Stimulated activated CD4-positive, alpha-beta T cell treated with anti-CD3 and anti-CD28 coated beads, Interleukin-12 subunit alpha, Interleukin-12 subunit beta, amount 100 ng/mL, for 4 hours (primary cell): ENCODE measurements around the gene PRKCA.
"Not testable (repeated sequence)": the region's sequence is repeated elsewhere in the genome, so short reads cannot be mapped to it uniquely, and the experiment has no call there.

Experiments
- DNase-seq: peaks from one replicate; pipeline ENCODE4 v3.0.0-alpha.2; 2020

Gene PRKCA

DNA sequence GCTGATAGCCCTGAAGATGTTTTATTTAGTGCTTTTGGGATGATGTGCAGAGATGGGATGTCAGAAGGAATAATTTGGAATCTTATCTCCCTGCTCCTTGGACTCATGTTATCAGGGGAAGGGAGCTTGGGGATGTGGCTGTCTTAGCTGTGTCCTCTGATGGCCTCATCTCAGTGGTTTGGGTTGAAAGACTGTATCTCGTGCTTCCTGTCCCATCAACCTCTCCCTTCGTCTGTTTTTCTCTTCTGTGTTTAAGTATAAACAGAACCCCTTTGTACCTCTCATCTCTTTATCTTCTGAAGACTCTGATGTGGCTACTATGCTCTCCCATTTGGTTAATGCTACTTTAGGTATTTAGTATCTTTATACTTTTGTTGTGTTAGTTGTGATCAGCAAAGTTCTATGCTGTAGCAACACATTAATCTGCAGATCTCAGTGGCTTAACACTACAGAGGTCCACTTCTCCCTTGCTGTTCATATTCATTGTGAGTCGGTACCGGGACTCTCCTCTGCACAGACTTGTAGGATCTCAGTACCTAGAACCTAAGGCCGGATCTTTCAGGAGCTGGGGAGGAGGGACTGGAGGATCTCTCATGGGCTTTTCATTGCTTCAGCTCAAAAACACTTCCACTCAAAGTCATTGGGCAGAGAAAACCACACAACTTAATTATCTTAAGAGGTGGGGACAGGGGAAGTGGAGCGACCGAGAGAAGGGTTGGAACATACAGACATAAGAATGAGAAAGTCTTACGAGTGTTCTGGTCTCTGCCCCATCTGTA is 28.8 kb downstream of the PRKCA start:
- no peak for DNase-seq

DNA sequence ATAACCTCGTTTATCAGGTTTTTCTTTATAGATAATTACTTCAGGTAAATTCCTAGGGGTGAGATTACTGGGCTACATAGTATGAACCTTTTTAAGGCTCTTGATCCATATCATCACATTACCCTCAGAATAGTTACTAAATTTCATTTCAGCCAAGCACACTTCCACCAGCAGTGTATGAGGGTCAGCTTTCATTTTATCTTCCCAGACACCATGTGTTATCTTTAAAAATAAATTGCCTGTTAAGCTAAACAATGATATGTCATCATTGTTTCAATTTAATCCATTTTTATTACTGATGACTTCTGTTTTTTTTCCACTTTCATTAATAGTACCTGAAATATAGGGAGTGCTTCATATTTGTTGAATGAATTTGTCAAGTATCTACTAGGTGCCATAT is 33.4 kb downstream of the PRKCA start:
- no peak for DNase-seq

DNA sequence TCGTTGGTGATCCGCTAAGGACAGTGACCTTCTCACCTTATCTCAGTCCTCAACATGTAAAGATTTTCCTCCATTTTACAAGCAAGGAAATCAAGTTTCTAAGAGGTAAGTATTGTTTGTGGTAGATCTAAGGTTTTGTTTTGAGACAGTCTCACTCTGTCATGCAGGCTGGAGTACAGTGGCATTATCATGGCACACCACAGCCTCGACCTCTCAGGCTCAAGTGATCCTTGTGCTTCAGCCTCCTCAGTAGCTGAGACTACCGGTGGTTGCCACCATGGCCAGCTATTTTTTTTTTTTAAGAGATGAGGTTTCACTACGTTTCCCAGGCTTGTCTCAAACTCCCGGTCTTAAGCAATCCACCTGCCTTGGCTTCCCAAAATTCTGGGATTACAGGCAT is 34.9 kb downstream of the PRKCA start:
- no peak for DNase-seq

DNA sequence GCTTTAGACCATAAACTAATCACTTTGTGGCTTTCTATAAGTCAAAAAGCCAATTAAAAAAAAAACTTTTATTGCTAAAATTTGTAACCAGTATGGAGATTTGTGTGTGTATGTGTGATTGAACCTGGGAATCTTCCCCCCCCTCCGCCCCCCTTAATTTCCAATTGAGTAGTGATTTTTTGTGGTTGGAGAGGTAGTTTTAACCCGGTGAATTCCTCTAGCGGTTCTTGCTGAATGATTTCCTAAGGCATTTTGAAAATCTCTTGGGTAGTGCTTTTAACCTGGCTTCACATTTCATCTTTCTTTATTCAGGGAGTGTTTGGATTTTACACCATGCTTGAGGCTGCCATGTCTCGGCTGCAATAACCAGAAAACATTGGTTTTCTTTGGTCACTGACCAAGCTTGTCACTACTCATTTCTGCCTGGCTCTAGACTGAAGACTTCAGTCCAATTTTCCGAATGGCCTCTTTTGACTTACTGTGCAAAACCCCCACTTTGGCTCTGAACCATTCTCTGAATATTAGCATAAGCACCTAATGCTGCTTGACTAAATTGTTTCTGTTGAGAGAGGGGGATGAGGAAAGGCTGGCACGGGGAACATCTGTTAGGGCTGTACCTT is 35.6 kb downstream of the PRKCA start:
- no peak for DNase-seq

- no peak for DNase-seq
Measured at GRCh38 chr17:66338937-66339336, 36.5 kb downstream of the PRKCA start.

- no peak for DNase-seq
Measured at GRCh38 chr17:66339561-66339960, 37.1 kb downstream of the PRKCA start.

DNA sequence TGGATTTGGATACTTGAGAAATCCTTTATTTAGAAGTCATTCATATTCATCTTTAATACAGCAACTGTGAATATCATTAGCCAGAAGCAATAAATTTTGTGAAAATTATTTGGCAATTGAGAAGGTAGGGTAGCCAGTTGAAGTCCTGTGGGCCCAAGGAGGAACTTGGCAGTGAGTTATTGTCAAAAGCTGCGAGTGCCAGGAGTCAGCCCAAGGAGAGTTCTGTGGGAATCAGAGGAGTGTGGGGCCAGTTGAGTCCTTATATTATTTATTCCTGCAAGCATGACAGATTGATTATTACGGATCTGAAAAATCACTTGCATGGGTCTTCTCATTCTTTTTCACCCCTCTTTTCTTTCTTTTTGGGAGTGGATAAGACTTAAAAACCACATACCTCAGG is 38.3 kb downstream of the PRKCA start:
- no peak for DNase-seq

DNA sequence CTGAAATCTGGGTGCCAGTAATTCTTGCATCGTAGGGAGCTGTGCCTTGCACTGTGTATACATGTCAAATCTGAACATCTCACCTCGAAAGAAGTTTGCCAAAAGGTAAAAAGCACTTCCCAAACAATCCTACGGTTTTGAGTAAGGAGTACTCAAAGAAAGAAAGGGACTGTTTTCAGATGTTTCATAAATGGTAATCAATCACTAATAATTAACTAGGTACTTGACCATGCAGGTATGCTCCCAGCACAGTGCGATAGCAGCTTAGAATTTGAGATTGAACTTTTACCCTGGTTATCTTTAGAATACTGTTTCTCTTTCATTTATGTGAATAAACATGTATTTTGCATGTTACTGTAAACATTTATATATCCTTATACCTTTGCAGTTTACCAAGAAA is 39.0 kb downstream of the PRKCA start:
- no peak for DNase-seq

DNA sequence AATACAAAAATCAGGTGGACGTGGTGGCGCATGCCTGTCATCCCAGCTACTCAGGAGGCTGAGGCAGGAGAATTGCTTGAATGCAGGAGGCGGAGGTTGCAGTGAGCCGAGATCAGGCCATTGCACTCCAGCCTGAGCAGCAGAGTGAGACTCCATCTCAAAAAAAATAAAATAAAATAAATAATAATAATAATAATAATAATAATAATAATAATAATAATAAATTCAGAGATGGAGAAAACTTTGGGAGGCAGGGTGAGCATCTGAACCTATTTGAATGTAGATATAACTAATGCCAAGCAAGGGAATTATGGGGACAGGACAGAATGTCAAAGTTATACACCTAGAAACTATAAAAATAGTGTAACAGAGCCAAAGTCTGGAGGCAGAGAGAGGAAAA is 39.9 kb downstream of the PRKCA start:
- not testable (repeated sequence) for DNase-seq

- DNase-seq = no peak
Measured at GRCh38 chr17:66343531-66344078, 41.2 kb downstream of the PRKCA start.

DNA sequence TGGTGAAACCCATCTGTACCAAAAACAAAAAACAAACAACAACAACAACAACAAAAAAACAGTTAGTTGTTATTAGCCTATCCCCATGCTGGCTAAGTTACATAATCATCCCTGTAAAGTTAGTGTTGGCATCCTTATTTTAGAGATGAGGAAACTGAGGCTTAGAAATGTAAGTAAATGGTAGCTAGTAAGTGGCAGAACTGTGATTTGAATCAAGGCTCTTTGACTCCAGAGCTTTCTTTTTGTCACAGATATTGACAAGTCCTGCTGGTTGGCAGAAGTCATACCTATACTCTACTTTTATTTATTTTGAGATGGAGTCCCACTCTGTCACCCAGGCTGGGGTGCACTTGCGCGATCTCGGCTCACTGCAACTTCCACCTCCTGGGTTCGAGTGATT is 42.1 kb downstream of the PRKCA start:
- DNase-seq = no peak

GRCh38 chr17:66345264-66345663 is 42.9 kb downstream of the PRKCA start:
- DNase-seq = no peak

DNA sequence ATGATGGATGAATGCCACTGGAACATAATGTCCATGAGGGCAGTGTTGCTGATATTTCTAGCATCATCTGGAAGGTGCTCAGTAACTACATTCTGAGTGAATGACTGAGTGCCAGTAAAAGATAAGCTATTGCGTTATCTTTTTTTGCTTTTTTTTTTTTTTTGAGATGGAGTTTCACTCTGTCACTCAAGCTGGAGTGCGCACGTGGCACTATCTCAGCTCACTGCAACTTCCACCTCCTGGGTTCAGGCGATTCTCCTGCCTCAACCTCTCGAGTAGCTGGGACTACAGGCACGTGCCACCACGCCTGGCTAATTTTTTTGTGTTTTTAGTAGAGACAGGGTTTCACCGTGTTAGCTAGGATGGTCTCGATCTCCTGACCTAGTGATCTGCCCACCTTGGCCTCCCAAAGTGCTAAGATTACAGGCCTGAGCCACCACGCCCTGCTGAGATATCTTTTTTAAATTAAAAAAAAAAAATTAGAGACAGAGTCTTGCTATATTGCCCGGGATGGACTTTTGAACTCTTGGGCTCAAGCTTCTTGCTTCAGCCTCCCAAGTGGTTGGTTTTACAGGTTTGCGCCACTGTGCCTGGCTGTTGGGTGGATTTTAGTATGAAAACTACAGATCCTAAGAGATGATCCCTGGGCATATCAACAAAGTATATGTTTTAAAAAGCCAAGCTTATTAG is 43.7 kb downstream of the PRKCA start:
- DNase-seq = not testable (repeated sequence)

DNA sequence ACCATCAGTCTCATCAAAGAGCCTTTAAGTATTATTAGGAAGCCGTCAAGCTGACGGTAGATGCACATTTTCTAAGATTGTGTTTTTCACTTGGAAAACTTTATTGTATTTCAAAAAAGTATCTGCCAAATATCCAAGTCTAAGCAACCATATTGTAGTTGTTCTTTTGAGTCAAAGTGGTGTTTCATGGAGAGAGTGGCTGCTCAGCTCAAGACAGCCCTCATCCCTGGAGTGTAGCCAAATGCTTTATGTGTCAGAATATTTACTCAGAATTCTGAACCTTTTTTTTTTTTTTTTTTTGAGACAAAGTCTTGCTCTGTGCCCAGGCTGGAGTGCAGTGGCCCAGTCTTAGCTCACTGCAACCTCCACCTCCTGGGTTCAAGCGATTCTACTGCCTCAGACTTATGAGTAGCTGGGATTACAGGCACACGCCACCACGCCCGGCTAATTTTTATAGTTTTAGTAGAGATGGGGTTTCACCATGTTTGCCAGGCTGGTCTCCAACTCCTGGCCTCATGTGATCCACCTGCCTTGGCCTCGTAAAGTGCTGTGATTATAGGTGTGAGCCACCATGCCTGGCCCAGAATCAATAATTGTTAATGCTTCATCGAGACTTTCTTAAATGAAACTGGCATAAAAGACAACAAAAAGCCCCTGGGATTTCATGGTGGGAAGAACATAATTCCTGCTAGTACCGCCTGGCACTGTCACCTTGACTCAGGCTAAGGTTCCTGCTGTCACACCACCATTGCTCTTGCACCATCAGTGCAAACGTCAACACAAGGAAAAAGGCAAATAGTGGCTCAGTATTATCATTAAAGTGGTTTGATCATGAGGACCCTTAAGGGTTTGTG is 45.5 kb downstream of the PRKCA start:
- DNase-seq = no peak

DNA sequence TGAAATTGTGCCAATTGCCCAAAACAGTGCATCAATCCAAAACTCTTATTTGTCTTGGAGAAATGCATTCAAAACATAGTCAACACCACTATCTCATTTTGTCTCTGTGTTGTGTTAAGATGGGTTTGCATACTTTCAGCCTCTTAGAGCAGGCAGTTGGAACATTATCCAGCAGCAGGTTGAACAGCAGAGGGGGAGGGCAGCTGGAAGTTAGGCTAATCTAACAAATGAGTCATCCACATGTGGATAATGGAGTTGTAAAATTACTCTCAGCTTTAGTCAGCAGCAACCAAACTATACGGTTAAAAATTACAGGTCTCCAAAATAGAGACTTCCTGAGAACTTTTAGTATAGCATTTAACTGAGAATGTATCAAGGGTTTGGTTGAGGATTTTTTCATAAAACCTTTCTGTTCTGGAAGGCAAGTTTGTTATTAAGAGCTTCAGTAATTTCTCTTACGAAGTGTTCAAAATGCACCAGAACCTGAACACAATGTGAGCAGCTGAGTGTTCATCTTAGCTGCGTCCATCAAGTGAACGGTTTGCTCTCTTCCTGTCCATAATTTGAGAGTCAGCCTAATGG is 46.3 kb downstream of the PRKCA start:
- DNase-seq = no peak

GRCh38 chr17:66349521-66350254 is 47.3 kb downstream of the PRKCA start:
- no peak for DNase-seq

GRCh38 chr17:66350576-66350975 is 48.2 kb downstream of the PRKCA start:
- DNase-seq = not testable (repeated sequence)

DNA sequence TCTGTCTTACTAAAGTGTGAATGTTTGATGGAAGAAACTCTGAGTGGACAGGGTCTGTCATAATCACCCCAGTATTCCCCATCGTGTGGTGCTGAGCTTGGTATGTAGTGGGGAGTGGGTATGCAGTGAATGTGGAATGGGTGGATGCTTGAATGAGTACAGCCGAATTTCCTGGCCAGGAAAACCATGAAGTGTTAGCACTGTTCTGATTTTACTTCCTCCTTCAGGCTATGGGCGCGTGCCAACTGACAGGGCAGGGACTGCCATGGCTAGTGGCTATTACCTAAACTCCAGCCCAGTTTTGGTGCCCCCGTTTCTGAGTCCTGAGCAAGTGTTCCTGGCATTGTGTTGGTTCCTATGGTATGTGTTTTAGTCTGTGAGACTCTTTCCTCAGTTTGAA is 48.6 kb downstream of the PRKCA start:
- DNase-seq = no peak

DNA sequence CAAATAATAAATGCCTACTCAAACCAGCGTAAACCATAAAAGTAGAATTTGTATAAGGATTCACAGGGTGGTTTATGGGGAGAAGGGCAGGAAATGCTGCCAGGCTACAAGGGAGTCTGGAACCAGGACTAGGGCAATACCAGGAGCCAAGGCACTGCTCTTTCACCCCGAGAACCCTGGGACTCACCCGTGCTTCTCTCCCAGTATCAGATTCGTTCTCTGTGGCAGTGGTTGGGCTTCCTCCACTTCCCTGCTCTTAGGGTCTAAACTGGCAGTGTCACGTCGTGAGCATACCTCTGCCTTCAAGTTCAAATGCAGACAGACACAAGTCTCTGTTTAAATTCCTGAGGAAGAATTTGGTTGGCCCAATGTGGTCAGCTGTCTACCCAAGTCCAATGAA is 49.3 kb downstream of the PRKCA start:
- DNase-seq = no peak

DNA sequence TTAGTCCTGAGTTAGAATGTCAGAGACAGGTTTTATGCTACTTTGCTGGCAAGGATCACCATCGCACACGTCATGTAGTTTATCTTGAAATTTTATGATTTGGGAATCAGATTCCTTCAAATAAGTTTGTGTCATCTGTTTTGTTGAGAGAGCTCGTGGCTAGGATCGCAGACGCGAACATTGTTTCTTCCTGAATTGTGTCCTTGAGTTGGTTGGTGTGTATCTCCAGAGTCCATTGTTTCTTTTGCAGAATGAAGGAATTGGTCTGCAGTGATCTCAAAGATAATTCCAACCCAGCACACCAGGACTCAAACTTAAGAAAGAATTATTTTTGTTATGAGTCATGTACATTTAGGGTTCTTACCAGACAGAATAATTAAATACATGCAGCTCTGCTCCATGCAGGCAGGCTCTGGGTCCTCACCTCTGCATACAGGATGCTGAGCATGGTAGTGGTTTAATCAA is 51.6 kb downstream of the PRKCA start:
- DNase-seq = no peak

GRCh38 chr17:66354472-66354871 is 52.1 kb downstream of the PRKCA start:
- no peak for DNase-seq

- DNase-seq = no peak
Measured at GRCh38 chr17:66354981-66355380, 52.6 kb downstream of the PRKCA start.
